Measurements from ENCODE around the gene OR4E1. TPM values are rescaled to one million over a fixed set of nuclear protein-coding genes. Genes with fewer than 3 reads are reported as not detected.

OR4E1 gene, protein sequence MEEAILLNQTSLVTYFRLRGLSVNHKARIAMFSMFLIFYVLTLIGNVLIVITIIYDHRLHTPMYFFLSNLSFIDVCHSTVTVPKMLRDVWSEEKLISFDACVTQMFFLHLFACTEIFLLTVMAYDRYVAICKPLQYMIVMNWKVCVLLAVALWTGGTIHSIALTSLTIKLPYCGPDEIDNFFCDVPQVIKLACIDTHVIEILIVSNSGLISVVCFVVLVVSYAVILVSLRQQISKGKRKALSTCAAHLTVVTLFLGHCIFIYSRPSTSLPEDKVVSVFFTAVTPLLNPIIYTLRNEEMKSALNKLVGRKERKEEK
- not detected in 2 replicates for total RNA-seq

DNA sequence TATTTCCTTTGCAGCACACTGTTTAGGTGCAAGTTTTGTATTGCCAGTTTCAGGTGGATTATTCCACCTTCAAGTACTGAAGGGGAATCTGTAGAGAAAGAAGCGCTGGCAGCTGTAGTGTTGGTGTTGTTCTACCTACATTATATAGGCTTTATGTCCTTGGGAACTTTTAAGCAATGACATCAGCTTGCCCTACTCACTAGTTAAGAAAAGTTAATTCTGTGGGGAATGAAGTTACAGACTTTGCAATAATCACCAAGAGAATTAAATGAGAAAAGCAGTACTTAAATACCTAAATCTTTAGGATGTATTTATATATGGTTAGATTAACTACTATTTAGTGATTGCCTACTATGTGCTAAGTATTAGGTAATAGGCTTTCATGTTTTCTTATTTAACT is at the start of gene OR4E1:
Gene OR4E1 (minus strand): TSS at position 101 of the 400 bp plus-strand sequence. CDS start 2,883 bp downstream, outside the sequence.

DNA sequence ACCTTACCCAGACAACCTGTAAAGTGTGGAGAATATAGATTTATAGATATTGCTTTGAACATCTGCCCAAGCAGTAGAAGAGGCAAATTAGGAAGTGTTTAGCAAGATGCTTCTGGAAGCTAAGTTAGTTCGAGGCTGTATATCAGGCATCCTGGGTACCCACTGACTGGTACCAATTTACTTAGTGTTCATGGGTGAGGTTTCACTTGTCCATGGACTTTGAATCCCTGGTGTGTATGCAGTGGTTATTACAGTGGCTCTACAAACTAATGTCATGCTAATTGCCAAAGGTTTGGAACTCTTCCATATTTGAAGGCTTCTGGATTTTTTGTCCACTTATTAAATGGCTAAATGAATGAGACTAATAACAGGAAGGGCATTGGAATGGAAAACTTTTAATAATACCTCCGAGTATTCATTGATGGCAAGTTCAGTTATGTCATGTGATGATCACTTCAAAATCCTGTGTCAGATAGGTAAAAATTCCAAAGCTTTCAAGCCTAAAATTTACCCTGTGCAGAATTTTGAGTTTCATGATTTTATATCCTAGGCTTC is 20.2 kb downstream of the OR4E1 start, which contains the start of gene OR4E2:
Gene OR4E2 (plus strand): TSS at position 505 of the 555 bp plus-strand sequence. CDS start 11,248 bp downstream, outside the sequence.

GRCh38 chr14:21634840-21635239 is 38.8 kb downstream of the OR4E1 start, which contains the start of gene OR10G2:
Gene OR10G2, minus strand, starts transcription at chr14:21634940. Its CDS starts 98 bp downstream, at chr14:21634842.

Small RNA genes lying within 50 kb of the gene (small RNA-seq; reads per million reads assigned to genes)
- gene AC243972.3, result not detected

Other genes with a start within 250 kb of the OR4E1 start
- 73.8 and 78.4 TPM in 2 replicates for gene CHD8, start 217.7 kb downstream of the OR4E1 start, total RNA-seq
- 17.6 and 17.7 TPM in 2 replicates for gene RAB2B, start 196.9 kb downstream of the OR4E1 start, total RNA-seq
- 37.1 and 39.7 TPM in 2 replicates for gene TOX4, start 196.6 kb downstream of the OR4E1 start, total RNA-seq
- 40.8 and 54.4 TPM in 2 replicates for gene METTL3, start 162.5 kb downstream of the OR4E1 start, total RNA-seq
- 0.65 and 2.4 TPM in 2 replicates for gene SALL2, start 147.5 kb downstream of the OR4E1 start, total RNA-seq
- not detected in 2 replicates for gene OR10G3, start 93.7 kb downstream of the OR4E1 start, total RNA-seq
- not detected in 2 replicates for gene OR10G2, start 38.9 kb downstream of the OR4E1 start, total RNA-seq
- not detected in 2 replicates for gene OR4E2, start 20.0 kb downstream of the OR4E1 start, total RNA-seq

All from placental epithelial cell (primary cell).